ENCODE measurements around the gene HIPK3. TPM values are rescaled to one million over a fixed set of nuclear protein-coding genes. Genes with fewer than 3 reads are reported as not detected.

The HIPK3 gene
- total RNA-seq, 4 donors from 2014 or later: 85.2 to 283 (median 126) TPM

DNA sequence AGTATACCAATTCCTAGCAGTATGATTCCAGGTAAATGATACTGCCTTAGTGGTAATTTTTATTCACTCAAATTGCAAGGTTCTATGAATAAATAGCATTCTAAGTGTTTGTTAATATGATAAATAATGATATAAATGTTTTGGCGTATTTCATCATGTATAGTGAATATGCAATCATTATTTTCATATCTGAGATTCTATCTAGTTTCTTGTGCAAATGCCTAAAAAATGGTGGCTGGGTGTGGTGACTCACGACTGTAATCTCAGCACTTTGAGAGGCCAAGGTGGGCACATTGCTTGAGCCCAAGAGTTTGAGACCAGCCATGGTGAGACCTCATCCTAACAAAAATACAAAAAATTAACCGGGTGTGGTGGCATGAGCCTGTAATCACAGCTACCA lies 13.9 kb downstream of the HIPK3 start:
- Histone ChIP-seq H3K27me3 (no peaks in the 10 kb centered on the region), H3K9me3 (no peaks in the 10 kb centered on the region), H3K4me1 (peaks cover 66 to 87% of the 10 kb centered on the region in 2 donors), H3K27ac (peak overlapping the region in 2 of 4 donors; percentile 47 to 70), H3K4me3 (no peak overlapping the region), H3K36me3 (no peaks in the 10 kb centered on the region)
- TF ChIP-seq, protein P1, sequence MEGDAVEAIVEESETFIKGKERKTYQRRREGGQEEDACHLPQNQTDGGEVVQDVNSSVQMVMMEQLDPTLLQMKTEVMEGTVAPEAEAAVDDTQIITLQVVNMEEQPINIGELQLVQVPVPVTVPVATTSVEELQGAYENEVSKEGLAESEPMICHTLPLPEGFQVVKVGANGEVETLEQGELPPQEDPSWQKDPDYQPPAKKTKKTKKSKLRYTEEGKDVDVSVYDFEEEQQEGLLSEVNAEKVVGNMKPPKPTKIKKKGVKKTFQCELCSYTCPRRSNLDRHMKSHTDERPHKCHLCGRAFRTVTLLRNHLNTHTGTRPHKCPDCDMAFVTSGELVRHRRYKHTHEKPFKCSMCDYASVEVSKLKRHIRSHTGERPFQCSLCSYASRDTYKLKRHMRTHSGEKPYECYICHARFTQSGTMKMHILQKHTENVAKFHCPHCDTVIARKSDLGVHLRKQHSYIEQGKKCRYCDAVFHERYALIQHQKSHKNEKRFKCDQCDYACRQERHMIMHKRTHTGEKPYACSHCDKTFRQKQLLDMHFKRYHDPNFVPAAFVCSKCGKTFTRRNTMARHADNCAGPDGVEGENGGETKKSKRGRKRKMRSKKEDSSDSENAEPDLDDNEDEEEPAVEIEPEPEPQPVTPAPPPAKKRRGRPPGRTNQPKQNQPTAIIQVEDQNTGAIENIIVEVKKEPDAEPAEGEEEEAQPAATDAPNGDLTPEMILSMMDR (IDR thresholded peaks at IDR 0.05 in 4 of 5, conservative IDR thresholded peaks at IDR 0.05 in 1 of 5): no peak
- TF ChIP-seq POLR2A (IDR thresholded peaks at IDR 0.05): no peak
- DNase-seq (no peak), ATAC-seq (no peak)
- in situ Hi-C loops (cut with MboI; ENCODE audit: low sequenced_read_pairs in 4 of 4): loop anchor here in 1 of 4 donors (25.0 kb wide), 1 partner anchor 416 kb away; no protein-coding TSS in a partner anchor
- intact Hi-C loops (cut with DNase I; ENCODE audit: low total_unique reads): no loop called here

DNA sequence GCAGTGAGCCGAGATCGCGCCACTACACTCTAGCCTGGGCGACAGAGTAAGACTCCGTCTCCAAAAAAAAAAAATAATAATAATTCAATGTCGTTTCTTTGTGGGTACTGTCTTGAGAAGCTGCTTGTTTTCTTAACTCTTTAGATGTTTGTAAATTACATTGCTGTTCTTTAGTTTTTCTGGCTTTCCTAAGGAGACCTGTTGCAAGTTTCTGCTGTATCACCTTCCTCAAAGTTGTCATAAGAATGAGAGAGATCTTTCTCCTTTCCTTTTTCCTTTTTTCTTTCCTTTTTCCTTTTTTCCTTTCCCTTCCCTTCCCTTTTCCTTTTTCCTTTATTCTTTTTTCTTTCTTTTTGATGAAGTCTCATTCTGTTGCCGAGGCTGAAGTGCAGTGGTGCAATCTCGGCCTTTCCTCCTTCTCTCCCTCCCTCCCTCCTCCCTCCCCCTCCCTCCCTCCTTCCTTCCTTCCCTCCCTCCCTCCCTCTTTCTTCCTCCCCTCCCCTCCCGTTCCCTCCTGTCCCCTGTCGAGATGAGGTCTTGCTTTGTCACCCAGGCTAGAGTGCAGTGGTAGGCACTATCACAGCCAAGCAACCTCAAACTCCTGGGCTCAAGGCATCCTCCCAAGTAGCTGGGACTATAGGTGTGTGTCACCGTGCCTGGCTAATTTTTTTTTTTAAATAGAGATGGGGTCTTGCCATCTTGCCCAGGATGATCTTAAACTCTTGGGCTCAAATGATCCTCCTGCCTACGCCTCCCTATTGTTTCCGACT lies 15.3 kb downstream of the HIPK3 start:
- peak in 1 of 2 donors; percentile 34 for ATAC-seq
- intact Hi-C loops (cut with DNase I; ENCODE audit: low total_unique reads): no loop called here
- Histone ChIP-seq H3K4me3 (no peak overlapping the region), H3K9me3 (no peaks in the 10 kb centered on the region), H3K4me1 (peaks cover 70 to 87% of the 10 kb centered on the region in 2 donors), H3K27ac (peak overlapping the region; percentile 1 to 70 (median 50)), H3K27me3 (no peaks in the 10 kb centered on the region), H3K36me3 (no peaks in the 10 kb centered on the region)
- no peak for TF ChIP-seq POLR2A (IDR thresholded peaks at IDR 0.05)
- TF ChIP-seq, protein P1 (IDR thresholded peaks at IDR 0.05 in 4 of 5, conservative IDR thresholded peaks at IDR 0.05 in 1 of 5): no peak
- DNase-seq: no peak
- in situ Hi-C loops (cut with MboI; ENCODE audit: low sequenced_read_pairs in 4 of 4): loop anchor here in 1 of 4 donors (25.0 kb wide), 1 partner anchor 415 kb away; no protein-coding TSS in a partner anchor

DNA sequence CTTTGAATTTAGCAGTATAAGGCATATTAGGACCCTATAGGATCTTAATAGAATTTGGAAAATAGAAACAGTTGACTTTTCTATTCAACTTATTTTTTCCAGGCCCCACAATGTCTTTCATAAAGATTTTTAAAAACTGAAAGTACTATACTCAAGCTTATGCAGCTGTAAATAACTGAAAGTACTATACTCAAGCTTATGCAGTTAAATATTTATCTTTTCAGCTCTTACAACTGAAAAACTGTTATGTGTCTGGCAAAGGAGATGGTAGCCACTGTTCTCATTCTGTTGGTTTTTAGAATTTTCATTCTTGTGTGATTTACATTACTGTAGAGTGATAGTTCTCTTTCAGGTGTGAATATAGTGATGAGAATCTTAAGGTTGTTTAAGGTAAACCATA lies 16.5 kb downstream of the HIPK3 start:
- no peak for TF ChIP-seq POLR2A (IDR thresholded peaks at IDR 0.05)
- TF ChIP-seq, protein P1 (IDR thresholded peaks at IDR 0.05 in 4 of 5, conservative IDR thresholded peaks at IDR 0.05 in 1 of 5): no peak
- Histone ChIP-seq H3K4me3 (no peak overlapping the region), H3K36me3 (no peaks in the 10 kb centered on the region), H3K27ac (peak overlapping the region; percentile 63 to 74 (median 68)), H3K4me1 (peaks cover 70 to 87% of the 10 kb centered on the region in 2 donors), H3K27me3 (no peaks in the 10 kb centered on the region), H3K9me3 (no peaks in the 10 kb centered on the region)
- intact Hi-C loops (cut with DNase I; ENCODE audit: low total_unique reads): no loop called here
- DNase-seq (no peak), ATAC-seq (no peak)
- in situ Hi-C loops (cut with MboI; ENCODE audit: low sequenced_read_pairs in 4 of 4): loop anchor here in 1 of 4 donors (25.0 kb wide), 1 partner anchor 414 kb away; no protein-coding TSS in a partner anchor

DNA sequence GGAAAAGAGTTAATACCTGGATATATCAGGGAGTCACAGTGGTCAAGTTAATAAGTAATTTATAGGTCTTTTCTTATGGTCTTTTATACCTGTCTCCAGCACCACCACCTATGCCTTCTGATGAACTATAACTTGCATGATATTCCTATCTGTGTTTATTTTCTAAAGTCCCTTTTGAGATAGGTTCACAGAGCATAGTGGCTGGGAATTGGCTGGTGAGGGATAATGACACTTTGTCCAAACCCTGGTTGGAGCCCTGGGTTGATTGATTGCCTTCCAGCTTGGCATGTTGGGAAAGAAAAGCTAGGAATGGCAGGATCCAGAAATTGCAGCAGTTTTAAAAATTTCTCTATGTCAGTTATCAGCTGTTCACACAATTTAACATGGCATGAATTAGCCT lies 23.2 kb downstream of the HIPK3 start:
- no peaks in the 10 kb centered on the region for H3K9me3 ChIP-seq
- DNase-seq (no peak), ATAC-seq (no peak)
- H3K4me1 ChIP-seq: peaks cover 66 to 67% of the 10 kb centered on the region in 2 donors
- intact Hi-C loops (cut with DNase I; ENCODE audit: low total_unique reads) (no loop called here), in situ Hi-C loops (cut with MboI; ENCODE audit: low sequenced_read_pairs in 4 of 4) (no loop called here)
- no peaks in the 10 kb centered on the region for H3K27me3 ChIP-seq
- peak overlapping the region in 2 of 4 donors; percentile 15 to 42 for H3K27ac ChIP-seq
- no peak overlapping the region for H3K4me3 ChIP-seq
- no peak for TF ChIP-seq POLR2A (IDR thresholded peaks at IDR 0.05)
- TF ChIP-seq, protein P1 (IDR thresholded peaks at IDR 0.05 in 4 of 5, conservative IDR thresholded peaks at IDR 0.05 in 1 of 5): no peak
- H3K36me3 ChIP-seq: no peaks in the 10 kb centered on the region

Measured in gastrocnemius medialis (tissue), 4 donors.